GM21529 (cell line): ENCODE data around the gene BECN2.
"Not testable (repeated sequence)": the region's sequence is repeated elsewhere in the genome, so short reads cannot be mapped to it uniquely, and the experiment has no call there.

Source experiments
- ATAC-seq: cut with Tn5 transposase; IDR thresholded peaks from one replicate; pipeline ENCODE4 v1.9.1; 2021; ENCODE audit not compliant: unreplicated experiment

BECN2 gene

GRCh38 chr1:241976229-241976628 lies 18.7 kb downstream of the BECN2 start:
- no peak for ATAC-seq

DNA sequence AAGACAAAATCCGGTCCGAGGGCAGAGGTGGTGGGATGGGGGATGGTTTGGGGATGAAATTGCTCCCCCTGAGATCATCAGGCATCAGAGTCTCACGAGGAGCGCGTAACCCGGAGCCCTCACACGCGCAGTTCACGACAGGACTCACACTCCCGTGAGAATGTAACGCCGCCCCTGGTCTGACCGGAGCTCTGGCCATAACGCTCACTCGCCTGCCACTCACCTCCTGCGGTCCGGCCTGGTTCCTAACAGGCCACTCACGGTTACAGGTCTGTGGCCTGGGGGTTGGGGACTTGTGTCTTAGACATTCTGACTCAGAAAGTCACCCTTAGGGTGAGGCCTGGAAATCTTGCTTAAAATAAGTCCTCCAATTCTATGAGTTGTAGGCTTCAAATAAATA lies 21.5 kb downstream of the BECN2 start:
- no peak for ATAC-seq

- no peak for ATAC-seq
Observed at GRCh38 chr1:241979926-241980325, 22.4 kb downstream of the BECN2 start.

GRCh38 chr1:241985787-241986186 lies 28.2 kb downstream of the BECN2 start:
- peak; percentile 61 for ATAC-seq

GRCh38 chr1:241988389-241988930 lies 30.9 kb downstream of the BECN2 start:
- ATAC-seq, result not testable (repeated sequence)

GRCh38 chr1:241990040-241990439 lies 32.5 kb downstream of the BECN2 start:
- no peak for ATAC-seq

- no peak for ATAC-seq
Observed at GRCh38 chr1:241992734-241993133, 35.2 kb downstream of the BECN2 start.

- no peak for ATAC-seq
Observed at GRCh38 chr1:241994171-241994570, 36.6 kb downstream of the BECN2 start.

- ATAC-seq, result no peak
Observed at GRCh38 chr1:241997401-241997998, 39.9 kb downstream of the BECN2 start.

GRCh38 chr1:241998412-241998921 lies 40.9 kb downstream of the BECN2 start:
- peak; percentile 91 for ATAC-seq

DNA sequence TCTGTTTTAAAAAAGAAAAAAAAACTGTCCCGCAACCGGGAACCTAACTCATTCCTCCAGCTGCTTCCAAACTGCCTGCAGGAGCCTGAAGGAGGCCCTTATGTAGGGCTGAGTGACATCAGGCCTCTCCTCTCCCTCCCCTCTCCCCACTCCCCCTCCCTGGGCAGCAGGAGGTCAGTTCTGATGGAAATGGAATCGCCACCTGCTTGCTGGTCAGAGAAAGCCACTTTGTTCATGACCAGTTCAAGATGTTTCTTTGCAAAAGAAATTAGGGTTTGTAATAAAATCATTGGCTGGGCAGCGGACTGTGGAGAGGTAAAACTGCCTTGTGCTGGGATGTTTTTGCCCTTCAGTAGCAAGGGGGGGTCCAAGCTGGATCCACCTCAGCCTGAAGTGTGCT lies 41.5 kb downstream of the BECN2 start, which contains the start of gene MAP1LC3C:
Gene MAP1LC3C (minus strand): TSS at position 73 of the 400 bp plus-strand sequence. CDS start 90 bp downstream, outside the sequence.
- ATAC-seq, result no peak

- no peak for ATAC-seq
Observed at GRCh38 chr1:242000434-242000833, 42.9 kb downstream of the BECN2 start.

DNA sequence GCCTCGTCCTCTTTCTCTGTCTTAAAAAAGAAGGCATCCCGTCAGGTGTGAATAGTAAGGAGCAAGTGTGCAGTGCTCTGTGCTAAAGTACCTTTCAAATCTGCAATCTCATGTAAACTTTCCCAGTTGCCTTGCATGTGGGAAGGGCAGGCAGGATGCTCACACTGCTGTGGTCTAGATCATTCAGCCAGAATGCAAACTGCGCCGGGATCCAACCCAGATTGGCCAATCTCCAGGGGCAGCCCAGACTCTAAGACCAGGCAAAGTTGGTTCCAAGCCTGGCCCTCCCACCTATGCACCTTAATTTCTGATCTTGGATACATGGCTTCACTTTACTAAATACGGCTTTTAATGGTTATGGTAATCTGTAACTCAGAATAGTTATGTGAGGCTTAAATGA lies 44.5 kb downstream of the BECN2 start:
- no peak for ATAC-seq

GRCh38 chr1:242002510-242002909 lies 44.9 kb downstream of the BECN2 start:
- no peak for ATAC-seq

DNA sequence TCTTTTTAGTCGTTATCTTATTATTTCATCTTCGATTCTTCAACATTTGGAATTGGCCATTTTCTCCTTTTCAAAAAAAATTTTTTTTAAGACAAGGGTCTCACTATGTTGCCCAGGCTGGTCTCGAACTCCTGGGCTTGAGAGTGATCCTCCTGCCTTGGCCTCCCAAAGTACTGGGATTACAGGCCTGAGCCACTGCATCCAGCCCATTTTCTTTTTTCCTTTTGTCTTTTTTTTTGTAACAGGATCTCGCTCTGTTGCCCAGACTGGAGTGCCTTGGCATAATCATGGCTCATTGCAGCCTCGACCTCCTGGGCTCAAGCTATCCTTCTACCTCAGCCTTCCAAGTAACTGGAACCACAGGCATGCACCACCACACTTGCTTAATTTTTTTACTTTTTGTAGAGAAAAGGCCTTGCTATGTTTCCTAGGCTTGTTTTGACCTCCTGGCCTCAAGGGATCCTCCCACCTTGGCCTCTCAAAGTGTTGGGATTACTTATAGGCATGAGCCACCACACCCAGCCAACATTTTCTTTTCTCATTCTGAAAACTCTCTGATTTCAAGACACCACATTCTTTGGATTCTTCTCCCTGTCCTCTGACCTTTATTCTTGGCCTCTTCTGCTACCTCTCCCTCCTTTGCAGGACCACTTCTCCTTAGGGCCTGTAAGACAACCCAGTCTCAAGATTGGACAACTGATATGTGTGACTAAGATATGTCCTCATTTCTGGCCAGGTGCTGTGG lies 47.4 kb downstream of the BECN2 start:
- no peak for ATAC-seq

- ATAC-seq, result no peak
Observed at GRCh38 chr1:242005866-242006535, 48.4 kb downstream of the BECN2 start.

- ATAC-seq, result no peak
Observed at GRCh38 chr1:242006976-242007375, 49.4 kb downstream of the BECN2 start.
